ENCODE measurements around the gene SYT5. TPM values are rescaled to one million over a fixed set of nuclear protein-coding genes. Genes with fewer than 3 reads are reported as not detected.

The SYT5 gene
- total RNA-seq, 4 donors from 2014 or later, result 0.48 to 9.6 (median 0.96) TPM; not detected in 1

DNA sequence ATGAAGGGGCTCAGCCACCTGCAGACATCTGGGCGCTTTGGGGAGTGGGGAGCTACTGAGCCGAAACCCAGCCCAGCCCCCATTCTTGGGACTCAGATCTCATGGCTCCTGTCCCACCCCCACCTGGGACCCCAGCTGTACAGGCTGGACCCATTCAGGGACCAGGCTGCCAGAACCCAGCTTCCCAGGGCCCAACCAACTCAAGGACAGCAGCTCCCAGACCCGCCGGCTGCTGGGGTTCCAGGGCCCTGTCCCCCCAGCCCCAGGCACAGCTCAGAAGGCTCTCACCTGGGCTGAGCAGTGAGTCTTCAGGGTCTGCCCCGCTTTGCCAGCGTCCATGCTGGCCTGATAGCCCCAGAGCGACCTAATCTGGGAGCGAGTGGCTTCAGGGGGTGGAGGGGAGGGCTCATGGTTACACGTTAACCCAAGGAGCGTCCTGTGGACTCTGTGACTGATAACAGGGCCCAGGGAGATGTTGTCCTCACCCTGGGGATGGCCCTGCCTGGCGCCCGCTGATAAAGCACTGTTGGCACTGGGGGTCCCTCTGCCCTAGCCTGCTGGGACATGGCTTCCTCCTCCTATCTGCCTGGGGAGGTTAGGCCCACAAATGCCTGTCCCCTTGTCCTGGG, 48.4 kb upstream of the SYT5 start, which contains the start of gene TMEM86B:
TMEM86B (minus strand) TSS at position 361 of the 629 bp plus-strand sequence; CDS start at position 339, 22 bp downstream.
- in situ Hi-C loops (cut with MboI; ENCODE audit: low pct_ligation_motif_present in 1 of 4, low pct_unique_long_range_greater_than_20kb in 1 of 4, low sequenced_read_pairs in 3 of 4) (no loop called here), intact Hi-C loops (cut with DNase I; ENCODE audit: low total_unique reads) (loop anchor here (1.0 kb wide), 1 partner anchor 145 kb away; no protein-coding TSS in a partner anchor)
- Histone ChIP-seq H3K27ac (peak within 1 kb of the TSS in 1 of 4 donors; percentile 15), H3K36me3 (peaks cover 0 to 27% (median 8%) of the 10 kb centered on the region in 4 donors), H3K4me1 (peaks cover 0 to 6% (median 0%) of the 10 kb centered on the region in 4 donors), H3K9me3 (no peaks in the 10 kb centered on the region), H3K27me3 (no peaks in the 10 kb centered on the region), H3K4me3 (no peak within 1 kb of the TSS)
- no peak for DNase-seq
- TF ChIP-seq POLR2AphosphoS5 (IDR thresholded peaks at IDR 0.05) (no peak), POLR2A (IDR thresholded peaks at IDR 0.05) (no peak), EP300 (IDR thresholded peaks at IDR 0.05; ENCODE audit: low read depth) (no peak)
- TF ChIP-seq, protein P1, sequence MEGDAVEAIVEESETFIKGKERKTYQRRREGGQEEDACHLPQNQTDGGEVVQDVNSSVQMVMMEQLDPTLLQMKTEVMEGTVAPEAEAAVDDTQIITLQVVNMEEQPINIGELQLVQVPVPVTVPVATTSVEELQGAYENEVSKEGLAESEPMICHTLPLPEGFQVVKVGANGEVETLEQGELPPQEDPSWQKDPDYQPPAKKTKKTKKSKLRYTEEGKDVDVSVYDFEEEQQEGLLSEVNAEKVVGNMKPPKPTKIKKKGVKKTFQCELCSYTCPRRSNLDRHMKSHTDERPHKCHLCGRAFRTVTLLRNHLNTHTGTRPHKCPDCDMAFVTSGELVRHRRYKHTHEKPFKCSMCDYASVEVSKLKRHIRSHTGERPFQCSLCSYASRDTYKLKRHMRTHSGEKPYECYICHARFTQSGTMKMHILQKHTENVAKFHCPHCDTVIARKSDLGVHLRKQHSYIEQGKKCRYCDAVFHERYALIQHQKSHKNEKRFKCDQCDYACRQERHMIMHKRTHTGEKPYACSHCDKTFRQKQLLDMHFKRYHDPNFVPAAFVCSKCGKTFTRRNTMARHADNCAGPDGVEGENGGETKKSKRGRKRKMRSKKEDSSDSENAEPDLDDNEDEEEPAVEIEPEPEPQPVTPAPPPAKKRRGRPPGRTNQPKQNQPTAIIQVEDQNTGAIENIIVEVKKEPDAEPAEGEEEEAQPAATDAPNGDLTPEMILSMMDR (IDR thresholded peaks at IDR 0.05), result no peak
- WGBS, 2 donors (ENCODE audit: low coverage in 1 of 2), result 83% methylated on average over 5 of the region's 12 CpGs; no CpG with 5 or more reads in 1 of the 2 donors

DNA sequence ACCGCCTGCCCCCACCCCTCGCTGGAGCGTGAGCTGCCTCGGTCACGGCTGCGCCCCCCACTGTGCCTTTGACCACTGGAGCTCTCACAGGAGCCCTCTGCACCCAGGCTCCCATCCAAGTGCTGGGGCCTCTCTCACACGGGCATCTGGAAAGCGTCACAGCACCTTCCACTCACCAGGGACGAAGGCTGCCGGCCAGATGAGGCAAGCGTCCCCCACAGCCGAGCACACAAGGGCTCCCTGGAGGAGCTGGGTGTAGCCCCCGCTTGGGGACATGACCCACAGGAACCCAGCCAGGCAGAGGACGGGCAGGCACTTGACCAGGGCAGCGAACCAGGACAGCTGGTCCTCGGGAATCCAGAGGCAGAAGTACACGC, 47.9 kb upstream of the SYT5 start:
- in situ Hi-C loops (cut with MboI; ENCODE audit: low pct_ligation_motif_present in 1 of 4, low pct_unique_long_range_greater_than_20kb in 1 of 4, low sequenced_read_pairs in 3 of 4) (no loop called here), intact Hi-C loops (cut with DNase I; ENCODE audit: low total_unique reads) (no loop called here)
- WGBS, 2 donors (ENCODE audit: low coverage in 1 of 2), result 69% methylated on average over 16 of the region's 17 CpGs; no CpG with 5 or more reads in 1 of the 2 donors
- TF ChIP-seq EP300 (IDR thresholded peaks at IDR 0.05; ENCODE audit: low read depth) (no peak), POLR2AphosphoS5 (IDR thresholded peaks at IDR 0.05) (no peak), POLR2A (IDR thresholded peaks at IDR 0.05) (no peak)
- TF ChIP-seq, protein P1 (IDR thresholded peaks at IDR 0.05), result no peak
- peaks cover 0 to 27% (median 8%) of the 10 kb centered on the region in 4 donors for H3K36me3 ChIP-seq
- DNase-seq, result no peak
- no peaks in the 10 kb centered on the region for H3K9me3 ChIP-seq
- H3K27ac ChIP-seq, result peak overlapping the region in 1 of 4 donors; percentile 15
- H3K4me1 ChIP-seq, result peaks cover 0 to 6% (median 0%) of the 10 kb centered on the region in 4 donors
- no peak overlapping the region for H3K4me3 ChIP-seq
- no peaks in the 10 kb centered on the region for H3K27me3 ChIP-seq

DNA sequence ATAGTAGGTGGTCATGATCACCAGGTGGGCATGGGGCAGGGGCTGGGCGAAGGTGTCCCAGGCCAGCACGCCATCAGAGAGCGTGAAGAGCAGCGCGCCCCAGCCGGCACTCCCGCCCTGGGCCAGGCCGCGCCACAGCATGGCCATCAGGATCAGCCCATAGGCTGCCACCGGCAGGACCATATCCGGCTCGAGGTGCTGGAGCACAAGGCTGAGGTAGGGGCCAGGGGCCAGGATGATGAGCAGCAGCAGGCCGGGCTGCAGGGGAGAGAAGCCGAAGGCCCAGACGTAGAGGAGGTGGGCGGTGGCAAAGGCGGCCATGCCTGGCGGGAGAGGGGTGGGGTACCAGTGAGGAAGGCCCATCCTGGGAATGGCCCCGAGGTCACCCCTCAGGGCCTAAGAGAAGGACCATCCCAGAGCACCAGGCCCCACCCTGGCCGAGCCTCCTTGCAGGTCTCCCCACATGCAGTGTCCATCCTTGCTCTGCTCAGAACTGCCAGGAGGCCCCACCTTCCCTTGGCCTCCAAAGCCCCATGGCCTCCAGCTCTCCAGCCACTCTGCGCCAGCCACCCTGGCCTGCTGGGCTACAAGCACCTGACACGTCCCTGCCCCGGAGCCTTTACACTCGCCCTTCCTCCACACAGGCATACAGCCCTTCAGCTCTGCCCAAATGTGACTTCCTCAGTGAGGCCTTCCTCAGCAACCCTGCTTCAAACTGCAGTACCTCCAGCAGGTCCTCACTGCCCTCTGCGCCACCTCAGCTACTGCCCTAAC, 47.3 kb upstream of the SYT5 start:
- intact Hi-C loops (cut with DNase I; ENCODE audit: low total_unique reads), result no loop called here
- WGBS, 2 donors (ENCODE audit: low coverage in 1 of 2), result 93 to 94% methylated on average over 3 to 24 of the region's 25 CpGs
- Histone ChIP-seq H3K27ac (no peak overlapping the region), H3K4me3 (no peak overlapping the region), H3K4me1 (peaks cover 0 to 6% (median 0%) of the 10 kb centered on the region in 4 donors), H3K9me3 (no peaks in the 10 kb centered on the region), H3K36me3 (peaks cover 0 to 27% (median 8%) of the 10 kb centered on the region in 4 donors), H3K27me3 (no peaks in the 10 kb centered on the region)
- DNase-seq, result no peak
- TF ChIP-seq EP300 (IDR thresholded peaks at IDR 0.05; ENCODE audit: low read depth) (no peak), POLR2A (IDR thresholded peaks at IDR 0.05) (no peak), POLR2AphosphoS5 (IDR thresholded peaks at IDR 0.05) (no peak)
- TF ChIP-seq, protein P1 (IDR thresholded peaks at IDR 0.05), result no peak
- in situ Hi-C loops (cut with MboI; ENCODE audit: low pct_ligation_motif_present in 1 of 4, low pct_unique_long_range_greater_than_20kb in 1 of 4, low sequenced_read_pairs in 3 of 4), result no loop called here

DNA sequence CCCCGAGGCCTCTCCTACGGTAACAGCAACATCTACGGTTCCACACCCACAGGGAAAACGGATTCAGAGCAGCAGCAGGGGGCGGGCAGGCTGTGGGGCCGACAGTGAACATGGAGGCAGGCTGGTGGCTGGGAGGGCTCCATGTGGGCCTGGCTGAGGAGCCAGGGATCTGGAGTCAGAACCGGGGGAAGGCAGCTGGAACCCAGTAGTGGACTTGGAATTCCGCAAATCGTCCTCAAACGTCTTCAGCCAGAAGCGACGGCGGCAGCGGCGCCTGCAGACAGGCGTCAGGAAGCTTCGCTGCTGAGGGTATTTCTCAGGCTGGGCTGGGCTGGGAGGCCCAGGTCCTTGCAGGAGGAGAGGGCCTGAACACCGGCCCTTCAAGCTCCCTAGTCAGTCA, 46.7 kb upstream of the SYT5 start:
- H3K9me3 ChIP-seq, result no peaks in the 10 kb centered on the region
- H3K27ac ChIP-seq, result no peak overlapping the region
- peaks cover 0 to 6% (median 0%) of the 10 kb centered on the region in 4 donors for H3K4me1 ChIP-seq
- no peaks in the 10 kb centered on the region for H3K27me3 ChIP-seq
- DNase-seq, result no peak
- TF ChIP-seq, protein P1 (IDR thresholded peaks at IDR 0.05), result no peak
- TF ChIP-seq POLR2AphosphoS5 (IDR thresholded peaks at IDR 0.05), result no peak
- no peak for TF ChIP-seq EP300 (IDR thresholded peaks at IDR 0.05; ENCODE audit: low read depth)
- no peak for TF ChIP-seq POLR2A (IDR thresholded peaks at IDR 0.05)
- peaks cover 0 to 25% (median 8%) of the 10 kb centered on the region in 4 donors for H3K36me3 ChIP-seq
- in situ Hi-C loops (cut with MboI; ENCODE audit: low pct_ligation_motif_present in 1 of 4, low pct_unique_long_range_greater_than_20kb in 1 of 4, low sequenced_read_pairs in 3 of 4) (no loop called here), intact Hi-C loops (cut with DNase I; ENCODE audit: low total_unique reads) (no loop called here)
- 86% methylated on average over 18 of the region's 18 CpGs; no CpG with 5 or more reads in 1 of the 2 donors for WGBS, 2 donors (ENCODE audit: low coverage in 1 of 2)
- H3K4me3 ChIP-seq, result no peak overlapping the region

All from transverse colon (tissue), 4 donors.